ENCODE measurements around the gene ATG14. TPM values are rescaled to one million over a fixed set of nuclear protein-coding genes. Genes with fewer than 3 reads are reported as not detected.

ATG14 gene
- total RNA-seq, 2 donors from 2014 or later, result 7.2 to 7.3 TPM

DNA sequence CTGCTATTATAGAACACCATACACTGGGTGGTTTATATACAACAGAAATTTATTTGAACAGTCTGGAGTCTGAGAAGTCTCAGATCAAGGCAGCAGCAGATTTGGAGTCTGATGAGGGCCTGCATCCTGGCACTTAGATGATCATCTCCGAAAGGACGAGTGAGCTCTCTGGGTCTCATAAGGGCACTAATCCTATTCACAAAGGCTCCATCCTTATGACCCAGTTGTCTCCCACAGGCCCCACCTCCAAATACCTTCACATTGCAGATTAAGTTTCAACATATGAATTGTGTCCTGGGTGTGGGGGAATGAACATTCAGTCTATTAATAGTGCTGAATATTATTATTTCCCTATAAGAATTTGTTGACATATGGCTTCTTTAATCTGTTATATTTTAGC is 86.8 kb downstream of the ATG14 start:
- no peaks in the 10 kb centered on the region for H3K9me3 Mint-ChIP-seq
- H3K36me3 Mint-ChIP-seq, result no peaks in the 10 kb centered on the region
- H3K27me3 Mint-ChIP-seq, result no peaks in the 10 kb centered on the region
- no peak overlapping the region for H3K27ac Mint-ChIP-seq
- DNase-seq (ENCODE audit: low spot score) (no peak), ATAC-seq (no peak)
- no peak overlapping the region for H3K4me3 Mint-ChIP-seq
- peaks cover 18 to 23% of the 10 kb centered on the region in 2 donors for H3K4me1 Mint-ChIP-seq (ENCODE audit: low read depth in 2 of 2)

DNA sequence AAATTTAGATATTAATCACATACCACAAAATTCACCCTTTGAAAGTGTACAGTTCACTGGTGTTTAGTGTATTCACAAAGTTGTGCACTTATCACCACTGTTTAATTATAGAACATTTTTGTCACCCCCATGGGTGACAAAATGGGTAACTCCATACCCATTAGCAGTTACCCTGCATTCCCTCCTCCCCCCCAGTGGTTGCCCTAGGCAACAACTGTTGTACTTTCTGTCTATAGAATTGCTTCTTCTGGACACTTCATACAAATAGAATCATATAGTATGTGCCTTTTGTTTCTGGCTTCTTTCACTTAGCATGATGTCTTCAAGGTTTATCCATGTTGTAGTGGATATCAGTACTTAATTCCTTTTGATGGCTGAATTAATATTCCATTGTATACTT is 87.7 kb downstream of the ATG14 start:
- Mint-ChIP-seq H3K36me3 (no peaks in the 10 kb centered on the region), H3K9me3 (no peaks in the 10 kb centered on the region), H3K27ac (no peak overlapping the region), H3K27me3 (no peaks in the 10 kb centered on the region), H3K4me1 (ENCODE audit: low read depth in 2 of 2) (peaks cover 14 to 19% of the 10 kb centered on the region in 2 donors), H3K4me3 (no peak overlapping the region)
- DNase-seq (ENCODE audit: low spot score) (no peak), ATAC-seq (no peak)

DNA sequence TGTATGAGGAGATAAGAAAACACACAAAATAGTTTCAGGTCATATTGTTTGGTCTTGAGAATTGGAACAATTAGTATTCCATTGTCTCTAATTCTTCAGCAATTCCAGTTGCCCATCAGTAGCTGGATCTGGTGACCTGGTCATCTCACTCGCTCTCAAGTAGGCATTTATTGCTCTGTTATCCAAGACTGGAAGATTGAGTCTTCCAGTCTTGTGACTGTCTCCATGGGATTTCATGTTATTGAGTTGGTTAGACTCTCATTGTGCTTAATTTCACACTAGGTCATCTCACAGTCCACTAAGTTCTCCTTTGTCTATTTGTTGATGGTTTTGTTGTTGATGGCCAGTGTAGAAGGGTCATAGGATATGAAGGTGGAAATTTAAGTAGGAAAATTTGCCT is 92.9 kb downstream of the ATG14 start:
- no peak for DNase-seq (ENCODE audit: low spot score)
- H3K4me3 Mint-ChIP-seq, result no peak overlapping the region
- ATAC-seq, result no peak
- no peak overlapping the region for H3K27ac Mint-ChIP-seq
- H3K27me3 Mint-ChIP-seq, result no peaks in the 10 kb centered on the region
- peaks cover 8 to 12% of the 10 kb centered on the region in 2 donors for H3K4me1 Mint-ChIP-seq (ENCODE audit: low read depth in 2 of 2)
- H3K9me3 Mint-ChIP-seq, result no peaks in the 10 kb centered on the region
- H3K36me3 Mint-ChIP-seq, result no peaks in the 10 kb centered on the region

DNA sequence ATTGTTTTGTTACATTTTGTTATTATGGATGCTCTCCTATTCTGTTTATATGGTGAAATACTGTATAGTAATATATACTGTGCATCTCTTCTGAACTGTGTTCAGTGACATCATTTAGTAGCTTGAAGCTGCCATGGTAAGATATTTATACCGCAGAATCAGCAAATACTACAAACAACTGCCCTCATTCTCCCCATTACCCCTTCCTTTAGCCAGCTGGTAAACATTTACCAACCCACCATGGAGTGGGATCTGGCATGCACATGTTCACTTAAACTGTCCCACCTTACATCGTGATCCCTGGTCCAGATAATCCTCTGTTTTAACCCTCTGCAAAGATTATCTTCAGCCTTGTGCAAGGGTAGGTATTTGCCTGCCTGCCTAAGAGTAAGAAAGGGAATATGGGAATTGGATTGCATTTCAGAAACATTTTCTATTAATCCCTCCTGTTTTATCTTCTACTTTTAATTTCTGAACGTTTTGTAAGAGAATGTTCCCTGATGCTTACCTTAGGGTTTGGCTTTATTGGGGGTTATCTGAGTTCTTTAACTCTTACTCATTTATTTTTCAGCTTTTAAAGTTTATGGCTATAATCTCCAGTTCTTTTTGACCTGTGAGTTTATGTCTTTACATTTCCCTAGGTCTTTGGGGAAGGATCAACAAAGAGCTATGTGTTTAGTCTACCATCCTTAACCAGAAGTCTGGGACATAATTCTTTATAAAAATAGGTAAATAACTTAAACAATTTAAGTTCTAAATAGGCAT is 93.9 kb downstream of the ATG14 start:
- peaks cover 9% of the 10 kb centered on the region for H3K36me3 Mint-ChIP-seq
- H3K4me3 Mint-ChIP-seq, result no peak overlapping the region
- no peak for DNase-seq (ENCODE audit: low spot score)
- no peaks in the 10 kb centered on the region for H3K27me3 Mint-ChIP-seq
- no peak overlapping the region for H3K27ac Mint-ChIP-seq
- H3K9me3 Mint-ChIP-seq, result peaks cover 6% of the 10 kb centered on the region
- ATAC-seq, result no peak
- H3K4me1 Mint-ChIP-seq (ENCODE audit: low read depth in 2 of 2), result peaks cover 17 to 20% of the 10 kb centered on the region in 2 donors

DNA sequence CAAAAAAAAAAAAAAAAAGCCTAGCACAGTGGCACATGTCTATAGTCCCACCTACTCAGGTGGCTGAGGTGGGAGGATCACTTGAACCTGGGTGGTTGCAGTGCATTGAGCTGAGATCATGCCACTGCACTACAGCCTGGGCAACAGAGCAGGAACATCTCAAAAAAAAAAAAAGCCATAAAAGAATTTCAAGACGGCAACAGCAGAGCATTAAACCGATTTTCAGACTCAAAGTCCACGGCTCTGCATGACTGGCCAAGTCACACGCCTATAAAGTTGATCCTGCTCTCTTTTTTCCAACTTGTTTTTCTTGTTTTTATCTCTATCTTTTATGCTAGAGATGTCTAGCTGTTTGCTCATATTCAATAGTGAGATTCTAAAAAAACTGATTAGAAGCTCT is 95.1 kb downstream of the ATG14 start:
- Mint-ChIP-seq H3K27me3 (no peaks in the 10 kb centered on the region), H3K4me3 (no peak overlapping the region), H3K27ac (no peak overlapping the region), H3K4me1 (ENCODE audit: low read depth in 2 of 2) (peaks cover 17 to 20% of the 10 kb centered on the region in 2 donors), H3K9me3 (peaks cover 6% of the 10 kb centered on the region), H3K36me3 (peaks cover 10% of the 10 kb centered on the region)
- DNase-seq (ENCODE audit: low spot score), result no peak
- no peak for ATAC-seq

Other genes starting within 250 kb of the ATG14 start
- 10 to 100 TPM; 27.7 to 60.6 TPM for gene DLGAP5, start 220.2 kb downstream of the ATG14 start, total RNA-seq
- gene FBXO34, start 140.4 kb downstream of the ATG14 start, total RNA-seq, result 10 to 100 TPM; 18.7 to 26.1 TPM
- not detected for gene TBPL2, start 28.8 kb upstream of the ATG14 start, total RNA-seq
- gene KTN1, start 168.4 kb upstream of the ATG14 start, total RNA-seq, result 100 to 1,000 TPM; 109 to 112 TPM

Measured in natural killer cell treated with Interleukin-12 subunit alpha and Interleukin-12 subunit beta and Interleukin-15 and Interleukin-18, amount 100 ng/mL, for 72 hours (primary cell).